G401.6 (cell line): ENCODE data around the gene HCFC1R1.
"Not testable (repeated sequence)": the region's sequence is repeated elsewhere in the genome, so short reads cannot be mapped to it uniquely, and the experiment has no call there.

Source experiments
- FAIRE-seq: peaks from 2 replicates; lab custom pipeline; 2012; peaks lifted over from hg19 to GRCh38; lab: Jason Lieb, UNC

The HCFC1R1 gene, protein sequence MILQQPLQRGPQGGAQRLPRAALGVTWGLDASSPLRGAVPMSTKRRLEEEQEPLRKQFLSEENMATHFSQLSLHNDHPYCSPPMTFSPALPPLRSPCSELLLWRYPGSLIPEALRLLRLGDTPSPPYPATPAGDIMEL

DNA sequence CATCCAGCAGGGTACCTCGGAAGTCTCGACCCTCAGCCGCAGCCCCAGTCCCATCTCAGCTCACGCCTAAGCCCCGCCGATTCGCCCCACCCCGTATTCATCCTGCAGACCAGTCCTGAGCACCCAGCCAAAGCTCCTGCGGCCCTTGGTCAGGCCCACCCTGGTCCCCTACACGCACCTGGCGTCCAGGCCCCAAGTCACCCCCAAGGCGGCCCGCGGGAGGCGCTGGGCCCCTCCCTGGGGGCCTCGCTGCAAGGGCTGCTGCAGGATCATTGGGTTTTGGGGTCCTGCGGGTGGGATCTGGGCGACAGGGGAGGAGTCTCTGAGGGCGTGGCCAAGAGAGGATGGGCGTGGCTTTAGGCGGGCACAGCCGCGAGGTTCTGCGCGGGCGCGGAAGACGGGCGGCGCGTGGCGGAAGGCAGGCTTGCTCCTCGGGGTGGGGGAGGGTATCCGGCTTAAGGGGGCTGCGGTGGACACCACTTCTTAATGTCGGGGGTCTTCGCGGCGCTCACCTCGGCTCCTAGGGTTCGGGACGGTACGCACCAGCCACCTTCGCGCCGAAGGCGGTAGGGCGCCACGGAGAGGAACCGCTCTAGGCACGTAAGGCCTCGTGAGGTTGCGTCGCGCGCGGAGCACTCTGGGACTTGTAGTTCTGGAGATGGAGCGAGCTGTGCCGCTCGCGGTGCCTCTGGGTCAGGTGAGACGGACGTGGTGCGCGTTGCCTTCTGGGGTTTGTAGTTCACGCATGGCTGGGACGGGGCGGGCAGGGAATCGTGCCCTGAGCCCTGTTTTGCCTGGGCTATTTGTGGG lies at the start of gene HCFC1R1, which contains the start of gene THOC6:
HCFC1R1 (minus strand) TSS at position 274 of the 810 bp plus-strand sequence; CDS start at position 273, 1 bp downstream.
THOC6 (plus strand) TSS at position 367 of the 810 bp plus-strand sequence; CDS start at position 659, 292 bp downstream.
- FAIRE-seq, result peak; percentile 95

DNA sequence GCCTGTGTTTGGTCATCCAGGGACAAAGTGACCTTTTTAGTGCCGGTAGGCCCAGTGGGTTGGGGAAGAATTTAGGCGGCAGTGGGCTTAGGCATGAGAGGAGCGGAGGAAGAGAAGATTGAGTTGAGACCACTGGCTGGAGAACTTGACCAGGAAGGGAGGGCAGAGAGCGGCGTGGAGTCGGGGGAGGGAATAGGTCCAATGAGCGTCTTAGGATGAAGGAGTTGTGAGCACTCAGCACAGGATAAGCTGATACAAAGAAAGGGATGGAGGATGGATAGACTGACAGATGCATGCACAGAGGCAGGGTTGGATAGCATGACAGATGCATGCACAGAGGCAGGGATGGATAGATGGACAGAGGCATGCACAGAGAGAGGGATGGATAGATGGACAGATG lies 49.7 kb upstream of the HCFC1R1 start:
- no peak for FAIRE-seq

DNA sequence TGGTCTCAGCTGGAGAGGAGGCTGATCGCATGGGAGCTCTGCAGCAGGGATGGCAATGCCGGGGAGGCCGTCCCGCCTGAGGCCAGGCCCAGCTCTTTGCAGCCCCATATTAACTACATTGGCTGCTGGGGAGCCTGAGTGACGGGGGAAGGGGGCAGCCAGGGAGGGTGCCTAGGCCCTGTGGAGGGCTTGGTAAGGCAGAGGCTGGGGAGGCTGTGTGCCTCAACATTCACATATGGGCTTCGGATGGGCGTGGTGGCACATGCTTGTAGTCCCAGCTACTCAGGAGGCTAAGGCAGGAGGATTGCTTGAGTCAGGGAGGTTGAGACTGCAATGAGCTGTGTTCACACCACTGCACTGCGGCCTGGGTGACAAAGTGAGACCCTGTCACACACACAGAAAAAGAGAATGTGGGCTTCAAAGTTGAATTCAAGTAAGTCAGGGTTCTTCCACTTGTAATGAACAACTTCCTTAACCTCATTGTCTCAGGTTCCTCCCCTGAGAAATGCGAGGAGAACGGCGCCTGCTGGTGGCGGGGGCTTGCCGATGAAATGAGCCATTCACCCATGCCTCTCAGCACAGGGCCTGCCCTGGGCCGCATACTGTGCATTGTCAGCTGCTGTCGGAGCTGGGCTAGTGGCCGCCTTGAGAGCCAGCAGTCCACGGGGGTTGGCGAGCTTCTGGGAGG lies 49.0 kb upstream of the HCFC1R1 start:
- not testable (repeated sequence) for FAIRE-seq

DNA sequence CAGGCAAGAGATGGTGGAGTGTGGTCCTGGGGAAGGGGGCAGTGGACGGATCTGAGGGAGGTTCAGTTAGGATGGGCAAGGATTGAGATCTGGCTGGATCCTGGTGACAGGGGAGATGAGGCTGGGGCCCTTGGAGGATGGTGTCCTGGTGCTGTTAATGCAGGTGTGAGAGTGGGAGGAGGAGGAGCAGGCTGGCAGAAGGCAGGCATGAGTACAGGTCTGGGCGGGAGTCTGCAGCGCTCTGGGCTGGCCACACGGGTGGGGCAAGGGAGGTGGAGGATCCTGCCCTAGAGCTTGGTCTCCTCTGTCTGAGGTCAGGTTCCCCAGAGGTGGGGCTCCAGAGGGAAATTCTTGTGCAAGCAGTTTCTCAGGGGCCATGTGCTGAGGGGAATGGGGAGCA lies 48.4 kb upstream of the HCFC1R1 start:
- FAIRE-seq, result not testable (repeated sequence)

DNA sequence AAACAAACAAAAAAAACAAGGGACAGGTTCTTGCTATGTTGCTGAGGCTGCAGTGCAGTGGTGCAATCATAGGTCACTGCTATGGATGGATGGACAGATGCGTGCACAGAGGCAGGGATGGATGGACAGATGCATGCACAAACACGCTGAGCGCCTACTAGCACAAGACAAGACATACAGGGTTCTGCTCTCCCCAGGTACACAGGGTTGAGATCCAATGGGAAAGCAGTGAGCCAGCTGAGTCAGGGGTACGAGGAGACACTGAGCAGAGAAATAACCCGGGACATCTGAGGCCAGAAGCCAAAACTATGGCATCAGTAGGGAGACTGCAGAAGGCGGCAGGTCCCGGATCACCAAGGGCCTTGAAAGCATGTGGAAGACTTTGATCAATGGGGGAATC lies 47.9 kb upstream of the HCFC1R1 start:
- no peak for FAIRE-seq

DNA sequence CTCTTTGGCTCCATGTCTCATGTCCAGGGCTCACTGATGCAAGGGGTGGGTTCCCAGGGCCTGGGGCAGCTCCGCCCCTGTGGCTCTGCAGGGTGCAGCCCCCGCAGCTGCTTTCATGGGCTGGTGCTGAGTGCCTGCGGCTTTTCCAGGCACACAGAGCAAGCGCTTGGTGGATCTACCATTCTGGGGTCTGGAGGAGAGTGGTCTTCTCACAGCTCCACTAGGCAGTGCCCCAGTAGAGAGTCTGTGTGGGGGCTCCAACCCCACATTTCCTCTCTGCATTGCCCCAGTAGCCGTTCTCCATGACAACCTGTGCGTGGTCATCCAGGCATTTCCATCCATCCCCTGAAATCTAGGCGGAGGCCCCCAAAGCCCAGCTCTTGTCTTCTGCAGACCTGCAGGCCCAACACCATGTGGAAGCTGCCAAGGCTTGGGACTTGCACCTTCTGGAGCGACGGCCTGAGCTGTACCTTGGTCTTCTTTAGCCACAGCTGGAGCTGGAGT lies 46.9 kb upstream of the HCFC1R1 start:
- FAIRE-seq, result no peak

DNA sequence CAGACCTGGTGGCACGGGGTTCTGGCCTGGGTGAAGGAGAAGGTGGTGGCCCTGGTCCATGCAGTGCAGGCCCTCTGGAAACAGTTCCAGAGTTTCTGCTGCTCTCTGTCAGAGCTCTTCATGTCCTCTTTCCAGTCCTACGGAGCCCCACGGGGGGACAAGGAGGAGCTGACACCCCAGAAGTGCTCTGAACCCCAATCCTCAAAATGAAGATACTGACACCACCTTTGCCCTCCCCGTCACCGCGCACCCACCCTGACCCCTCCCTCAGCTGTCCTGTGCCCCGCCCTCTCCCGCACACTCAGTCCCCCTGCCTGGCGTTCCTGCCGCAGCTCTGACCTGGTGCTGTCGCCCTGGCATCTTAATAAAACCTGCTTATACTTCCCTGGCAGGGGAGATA lies 45.4 kb upstream of the HCFC1R1 start:
- not testable (repeated sequence) for FAIRE-seq

DNA sequence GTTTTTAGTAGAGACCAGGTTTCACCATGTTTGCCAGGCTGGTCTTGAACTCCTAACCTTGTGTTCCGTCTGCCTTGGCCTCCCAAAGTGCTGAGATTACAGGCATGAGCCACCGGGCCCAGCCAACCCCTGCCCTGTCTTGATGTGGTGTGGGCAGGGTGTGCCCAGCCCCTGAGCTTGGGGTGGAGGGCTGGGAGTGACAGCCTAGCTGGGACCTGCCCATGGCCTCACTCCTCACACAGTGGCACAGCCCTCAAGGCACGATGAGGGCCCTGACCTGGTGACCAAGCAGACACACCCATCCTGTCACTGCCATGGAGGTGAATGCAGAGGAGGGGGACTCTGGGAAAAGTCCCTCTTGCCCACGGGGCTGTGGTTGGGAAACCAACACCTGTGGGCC lies 44.7 kb upstream of the HCFC1R1 start:
- no peak for FAIRE-seq

DNA sequence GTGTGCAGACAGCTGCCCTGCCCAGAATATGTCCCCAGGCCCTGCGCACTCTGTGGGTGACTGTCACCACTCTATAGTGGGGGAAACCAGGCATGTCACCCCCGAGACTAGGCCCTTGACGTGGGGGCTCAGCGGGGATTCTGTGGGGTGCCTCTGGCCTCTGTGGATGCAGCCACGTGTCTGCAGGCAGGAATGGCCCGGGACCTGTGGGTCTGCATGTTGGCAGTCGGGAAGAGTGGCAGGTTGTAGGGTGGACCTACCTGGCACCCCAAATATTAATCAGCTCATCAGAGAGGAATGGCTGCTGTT lies 42.7 kb upstream of the HCFC1R1 start:
- no peak for FAIRE-seq

DNA sequence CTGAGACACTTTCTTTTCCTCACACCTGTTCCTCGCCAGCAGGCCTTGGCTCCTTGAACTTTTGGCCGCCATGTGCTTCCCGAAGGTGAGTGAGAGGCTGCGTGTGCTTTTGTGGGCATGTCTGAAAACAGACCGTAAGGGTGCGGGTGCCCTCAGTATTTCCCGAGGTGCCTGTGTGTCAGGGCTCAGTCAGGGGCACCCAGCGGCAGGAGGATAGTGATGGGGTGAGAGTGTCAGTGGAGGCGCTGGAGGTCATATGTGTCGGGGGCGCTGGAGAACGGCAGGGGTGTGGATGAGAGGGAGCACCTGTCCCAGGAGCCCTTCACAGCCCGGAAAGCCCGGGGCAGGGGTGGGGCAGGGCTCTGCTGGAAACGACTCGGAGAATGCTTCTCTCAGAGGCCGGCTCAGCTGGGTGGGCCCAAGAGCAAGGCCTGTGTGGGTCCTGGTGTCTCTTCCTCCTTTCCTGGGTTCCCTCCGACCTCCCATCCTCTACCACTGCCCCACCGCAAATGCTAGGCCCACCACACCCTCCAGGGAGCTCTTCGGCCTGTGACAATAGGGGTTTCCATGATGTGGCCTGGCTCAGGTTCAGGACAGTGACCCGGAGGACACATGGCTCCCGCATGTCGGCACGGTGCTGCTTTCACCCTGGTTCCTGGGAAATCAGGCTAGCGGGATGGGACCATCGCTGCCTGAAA lies 42.1 kb upstream of the HCFC1R1 start:
- FAIRE-seq, result no peak

DNA sequence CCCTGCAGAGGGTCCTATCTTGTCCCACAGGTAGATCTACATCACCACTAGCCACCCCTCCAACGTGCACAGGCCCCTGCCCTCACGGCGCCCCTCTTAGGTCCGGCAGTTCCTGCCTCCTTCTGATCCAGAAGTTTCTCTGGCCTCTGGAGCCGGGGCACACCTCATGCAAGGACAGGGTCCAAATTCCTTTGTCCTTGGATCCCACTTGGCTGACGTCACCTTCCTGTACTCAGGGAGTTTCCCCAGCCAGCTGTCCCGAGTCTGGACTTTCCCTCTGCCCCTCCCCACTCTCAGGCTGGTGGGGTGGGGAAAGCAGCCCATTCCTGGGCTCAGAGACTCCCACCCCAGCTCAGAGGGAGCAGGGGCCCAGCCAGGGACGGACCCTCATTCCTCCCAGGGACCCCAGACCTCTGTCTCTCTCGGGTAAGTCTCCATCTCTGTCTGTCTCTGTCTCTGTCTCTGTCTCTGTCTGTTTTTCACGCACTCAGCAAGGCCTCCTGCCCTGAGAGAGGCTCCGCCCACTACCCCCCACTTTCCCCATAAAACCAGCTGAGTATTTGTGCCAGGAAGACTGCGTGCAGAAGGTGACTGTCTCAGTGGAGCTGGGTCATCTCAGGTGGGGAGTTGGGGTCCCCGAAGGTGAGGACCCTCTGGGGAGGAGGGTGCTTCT lies 41.5 kb upstream of the HCFC1R1 start, which contains the start of gene IL32:
IL32 (plus strand) TSS at position 572 of the 673 bp plus-strand sequence. CDS start 172 bp downstream, outside the sequence.
- no peak for FAIRE-seq

DNA sequence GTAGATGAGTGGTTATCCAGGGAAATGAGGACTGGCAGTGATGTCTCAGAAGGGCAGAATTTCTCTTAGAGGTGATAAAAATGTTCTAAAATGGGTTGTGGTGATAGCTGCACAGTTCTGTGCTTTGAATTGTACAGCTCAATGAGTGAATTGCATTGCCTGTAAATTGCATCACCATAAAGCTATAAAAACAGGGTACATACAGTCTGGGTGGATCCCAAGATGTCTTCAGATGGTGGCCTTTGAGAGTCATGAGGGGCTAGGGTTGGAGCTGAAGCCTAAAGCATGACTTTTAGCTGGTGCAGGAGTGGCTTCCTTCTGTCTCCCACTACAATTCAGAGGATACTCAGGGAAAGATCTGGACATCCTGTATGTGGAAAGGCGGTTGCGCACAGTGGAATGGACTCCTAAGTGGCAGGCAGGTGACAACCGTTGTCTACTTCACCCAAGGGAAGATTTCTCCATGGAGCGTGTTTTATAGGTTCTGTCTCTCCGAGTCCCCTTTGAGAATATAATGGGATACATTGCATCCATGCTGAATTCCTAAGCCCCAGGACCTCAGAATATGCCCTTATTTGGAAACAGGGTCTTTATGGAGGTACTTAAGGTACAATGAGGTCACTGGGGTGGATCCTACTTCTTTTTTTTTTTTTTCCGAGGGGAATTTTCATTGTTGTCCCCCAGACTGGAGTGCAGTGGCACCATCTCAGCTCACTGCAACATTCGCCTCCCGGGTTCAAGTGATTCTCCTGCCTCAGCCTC lies 40.1 kb upstream of the HCFC1R1 start:
- no peak for FAIRE-seq

DNA sequence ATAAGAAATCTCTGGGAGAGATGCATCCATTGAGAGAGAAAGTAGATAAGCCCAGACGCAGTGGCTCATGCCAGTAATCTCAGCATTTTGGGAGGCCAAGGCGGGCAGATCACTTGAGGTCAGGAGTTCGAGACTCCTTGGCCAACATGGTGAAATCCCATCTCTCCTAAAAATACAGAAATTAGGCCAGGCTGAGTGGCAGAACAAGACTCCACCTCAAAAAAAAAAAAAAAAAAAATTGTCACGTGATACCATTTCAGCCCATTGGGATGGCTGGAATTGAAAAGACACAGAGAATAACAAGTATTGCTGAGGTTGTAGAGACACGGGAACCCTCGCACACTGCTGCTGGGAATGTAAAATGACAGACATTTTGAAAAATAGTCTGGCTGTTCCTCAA lies 38.8 kb upstream of the HCFC1R1 start:
- FAIRE-seq, result no peak

DNA sequence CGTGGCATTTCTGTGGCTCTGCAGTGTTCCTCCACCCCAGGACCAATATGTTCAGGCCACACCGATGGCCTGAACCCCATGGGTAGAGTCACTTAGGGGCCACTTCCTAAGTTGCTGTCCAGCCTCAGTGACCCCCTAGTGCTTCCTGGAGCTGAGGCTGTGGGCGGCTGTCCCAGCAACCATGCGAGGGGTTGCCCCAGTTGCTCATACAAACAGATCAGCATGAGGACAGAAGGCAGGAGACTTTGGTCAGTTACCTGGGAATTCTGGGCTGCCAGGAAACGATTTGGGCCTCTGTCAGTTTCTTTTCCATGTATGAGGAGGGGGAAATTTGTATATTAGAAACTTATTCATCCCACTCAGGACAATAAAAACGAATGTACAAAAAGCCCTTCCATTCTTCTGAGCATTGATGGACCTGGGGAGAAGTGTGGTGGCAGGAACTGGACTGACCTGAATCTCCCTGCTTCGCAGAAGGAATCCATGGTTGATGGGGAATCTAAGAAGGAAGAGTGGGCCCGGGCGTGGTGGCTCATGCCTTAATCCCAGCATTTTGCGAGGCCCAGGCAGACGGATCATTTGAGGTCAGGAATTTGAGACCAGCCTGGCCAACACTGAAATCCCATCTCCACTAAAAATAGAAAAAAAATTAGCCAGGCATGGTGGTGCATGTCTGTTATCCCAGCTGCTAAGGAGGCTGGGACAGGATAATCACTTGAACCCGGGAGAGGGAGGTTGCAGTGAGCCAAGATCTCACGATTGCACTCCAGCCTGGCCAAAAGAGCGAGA lies 36.8 kb upstream of the HCFC1R1 start:
- no peak for FAIRE-seq

DNA sequence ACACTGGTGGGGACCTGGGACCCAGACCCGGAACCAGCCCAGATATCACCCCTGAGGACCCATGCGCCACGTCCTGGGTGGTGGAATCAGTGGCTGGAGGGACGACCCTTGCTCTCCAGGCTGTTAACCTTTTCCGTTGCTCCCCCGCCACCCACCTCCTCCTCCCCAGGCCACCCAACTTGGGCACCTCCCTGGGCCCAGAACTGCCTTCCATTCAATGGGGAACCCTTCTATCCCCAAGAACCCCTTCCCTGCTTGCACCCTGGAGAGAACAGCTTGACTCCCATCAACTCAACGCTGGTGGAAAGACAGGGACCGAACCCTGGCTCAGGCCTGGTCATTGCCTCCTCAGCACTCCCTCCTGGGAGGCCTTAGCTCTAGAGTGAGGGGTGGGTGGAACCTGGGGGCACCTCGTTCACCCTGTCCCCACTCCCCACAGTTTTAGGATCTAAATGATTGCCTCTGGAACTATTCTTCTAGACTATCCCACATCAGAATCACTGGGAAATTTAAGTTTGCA lies 36.0 kb upstream of the HCFC1R1 start:
- no peak for FAIRE-seq

DNA sequence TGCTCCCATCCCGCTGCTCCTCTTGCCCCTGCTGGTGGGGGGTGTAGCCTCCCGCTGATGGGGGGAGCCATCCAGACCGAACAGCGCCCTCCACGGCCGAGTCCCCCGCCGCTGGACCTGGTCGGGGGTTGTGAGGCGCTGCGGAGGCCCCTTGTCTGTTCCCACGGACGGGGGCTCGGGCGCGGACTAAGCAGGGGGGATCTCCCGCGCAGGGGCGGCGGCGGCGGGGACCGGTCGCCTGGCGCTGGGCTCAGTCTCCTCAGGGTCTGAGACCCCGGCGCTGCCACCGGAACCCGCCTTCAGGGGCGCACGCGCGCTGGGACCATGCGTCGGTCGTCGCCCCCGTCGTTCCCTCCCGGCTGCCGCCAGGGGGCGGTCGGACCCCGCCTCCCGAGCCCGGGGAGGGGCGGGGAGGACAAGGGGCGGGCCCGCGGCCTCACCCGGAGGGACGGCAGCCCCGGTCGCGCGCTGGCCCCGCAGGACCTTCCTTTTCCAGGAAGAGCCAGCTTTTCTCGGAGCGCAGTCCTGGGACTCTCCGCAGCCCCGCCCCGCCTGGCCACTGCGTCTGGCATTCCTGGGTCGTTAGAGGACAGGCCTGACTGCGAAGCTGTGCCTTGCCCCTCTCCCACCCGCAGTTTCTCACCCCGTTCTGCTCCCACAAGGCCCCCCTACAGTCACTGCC lies 35.4 kb upstream of the HCFC1R1 start:
- FAIRE-seq, result no peak

DNA sequence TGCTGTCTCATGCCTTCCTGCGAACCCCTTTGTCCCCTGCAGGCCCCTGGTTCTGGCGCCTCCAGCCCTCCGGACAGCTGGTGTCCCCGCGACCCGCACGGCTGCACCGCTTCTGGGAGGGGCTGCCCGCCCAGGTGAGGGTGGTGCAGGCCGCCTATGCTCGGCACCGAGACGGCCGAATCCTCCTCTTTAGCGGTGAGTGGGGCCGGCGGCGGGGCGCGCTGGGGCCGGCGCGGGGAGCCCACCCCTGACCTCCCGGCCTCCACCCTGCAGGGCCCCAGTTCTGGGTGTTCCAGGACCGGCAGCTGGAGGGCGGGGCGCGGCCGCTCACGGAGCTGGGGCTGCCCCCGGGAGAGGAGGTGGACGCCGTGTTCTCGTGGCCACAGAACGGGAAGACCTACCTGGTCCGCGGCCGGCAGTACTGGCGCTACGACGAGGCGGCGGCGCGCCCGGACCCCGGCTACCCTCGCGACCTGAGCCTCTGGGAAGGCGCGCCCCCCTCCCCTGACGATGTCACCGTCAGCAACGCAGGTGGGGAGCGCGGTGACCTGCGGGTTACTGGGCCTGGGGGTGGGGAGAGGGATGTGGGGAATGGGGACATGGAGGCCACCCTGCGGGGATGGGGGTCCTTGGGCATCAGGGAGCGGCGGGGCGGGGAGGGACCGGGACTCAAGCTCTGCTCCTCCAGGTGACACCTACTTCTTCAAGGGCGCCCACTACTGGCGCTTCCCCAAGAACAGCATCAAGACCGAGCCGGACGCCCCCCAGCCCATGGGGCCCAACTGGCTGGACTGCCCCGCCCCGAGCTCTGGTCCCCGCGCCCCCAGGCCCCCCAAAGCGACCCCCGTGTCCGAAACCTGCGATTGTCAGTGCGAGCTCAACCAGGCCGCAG lies 34.6 kb upstream of the HCFC1R1 start:
- no peak for FAIRE-seq
